COLO668 (cell line): ENCODE measurements around the gene KCNIP2.
A peak's percentile ranks its signal among the peaks of the same experiment; 100 is the strongest.

Experiments
- DNase-seq: peaks from one replicate; lab custom pipeline; 2025; ENCODE audit not compliant: unreplicated experiment; lab: John Stamatoyannopoulos, UW

The KCNIP2 gene

DNA sequence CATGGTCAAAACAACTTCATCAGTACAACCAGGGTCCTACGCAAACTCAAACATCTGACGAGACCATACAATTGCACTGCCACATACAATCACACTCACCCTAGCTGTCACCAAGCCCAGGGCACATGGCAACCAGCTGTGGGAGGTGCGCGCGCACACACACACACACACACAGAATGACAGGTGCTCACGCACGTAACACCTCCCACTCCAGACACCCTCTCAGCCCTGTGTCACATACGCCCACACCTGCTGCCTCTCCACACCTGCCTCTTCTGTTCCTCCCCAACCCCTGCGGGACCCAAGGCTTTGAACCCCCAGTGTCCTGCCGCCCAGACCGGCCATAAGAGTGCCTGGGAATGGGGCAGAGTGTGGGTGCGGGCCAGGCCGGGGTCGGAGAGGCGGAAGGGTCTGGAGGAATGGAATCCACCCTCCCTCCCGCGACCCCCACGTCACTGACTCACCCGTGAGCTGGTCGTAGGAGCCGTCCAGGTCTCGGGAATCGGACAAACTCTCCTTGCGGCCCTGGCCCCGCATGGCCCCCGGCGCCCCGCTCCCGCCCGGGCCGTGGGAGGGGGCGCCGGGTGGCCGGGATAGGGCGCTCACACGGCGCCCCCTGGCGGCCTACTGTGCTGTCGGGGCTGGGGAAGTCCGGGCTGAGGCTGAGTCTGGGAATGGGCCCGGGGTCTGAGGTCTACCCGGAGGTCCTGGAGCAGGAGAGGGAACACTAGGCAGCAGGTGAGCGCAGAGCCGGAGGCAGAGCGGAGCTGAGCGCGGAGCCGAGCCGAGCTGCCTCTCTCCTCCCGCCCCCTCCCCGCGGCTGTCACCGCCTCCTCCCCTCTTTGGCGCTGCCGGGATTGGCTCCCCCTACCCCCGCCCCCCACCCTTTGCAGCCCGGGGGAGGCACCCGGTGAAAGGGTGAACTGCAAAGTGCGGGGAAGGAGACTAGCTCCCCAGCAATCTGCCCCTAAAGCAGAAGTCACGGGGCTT lies at the start of gene KCNIP2:
TSS of gene KCNIP2 (minus strand) at position 769 of the 990 bp plus-strand sequence. CDS start at position 537, 232 bp downstream.
- peak; percentile 67 for DNase-seq

DNA sequence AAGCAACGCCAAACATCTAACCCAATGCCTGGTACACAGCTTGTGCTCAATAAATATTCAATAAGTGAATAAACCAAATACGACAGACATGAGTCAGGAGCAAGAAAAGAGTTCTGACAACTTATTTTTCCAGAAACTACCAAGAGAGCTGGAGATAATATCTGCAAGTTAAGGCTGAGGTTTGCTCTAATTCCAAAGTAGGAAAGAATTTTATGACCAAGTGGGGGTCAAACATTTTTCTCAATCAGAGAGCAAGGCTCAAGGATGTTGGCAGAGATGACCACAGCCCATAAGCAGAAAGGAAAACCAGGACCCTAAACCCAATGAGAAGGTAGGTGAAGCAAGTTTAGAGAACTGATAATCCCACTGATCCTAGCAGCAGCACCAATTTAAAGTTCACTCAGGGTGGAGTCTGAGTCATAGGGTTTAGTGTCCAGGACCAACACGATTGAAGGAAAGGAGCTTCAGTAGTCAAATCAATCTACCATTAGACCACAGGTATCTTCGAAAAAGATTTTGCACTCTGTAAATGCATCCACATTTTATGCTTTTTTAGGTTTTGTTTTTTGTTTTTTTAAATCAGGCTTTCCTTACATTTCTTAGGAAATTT lies 49.3 kb upstream of the KCNIP2 start:
- DNase-seq = no peak

DNA sequence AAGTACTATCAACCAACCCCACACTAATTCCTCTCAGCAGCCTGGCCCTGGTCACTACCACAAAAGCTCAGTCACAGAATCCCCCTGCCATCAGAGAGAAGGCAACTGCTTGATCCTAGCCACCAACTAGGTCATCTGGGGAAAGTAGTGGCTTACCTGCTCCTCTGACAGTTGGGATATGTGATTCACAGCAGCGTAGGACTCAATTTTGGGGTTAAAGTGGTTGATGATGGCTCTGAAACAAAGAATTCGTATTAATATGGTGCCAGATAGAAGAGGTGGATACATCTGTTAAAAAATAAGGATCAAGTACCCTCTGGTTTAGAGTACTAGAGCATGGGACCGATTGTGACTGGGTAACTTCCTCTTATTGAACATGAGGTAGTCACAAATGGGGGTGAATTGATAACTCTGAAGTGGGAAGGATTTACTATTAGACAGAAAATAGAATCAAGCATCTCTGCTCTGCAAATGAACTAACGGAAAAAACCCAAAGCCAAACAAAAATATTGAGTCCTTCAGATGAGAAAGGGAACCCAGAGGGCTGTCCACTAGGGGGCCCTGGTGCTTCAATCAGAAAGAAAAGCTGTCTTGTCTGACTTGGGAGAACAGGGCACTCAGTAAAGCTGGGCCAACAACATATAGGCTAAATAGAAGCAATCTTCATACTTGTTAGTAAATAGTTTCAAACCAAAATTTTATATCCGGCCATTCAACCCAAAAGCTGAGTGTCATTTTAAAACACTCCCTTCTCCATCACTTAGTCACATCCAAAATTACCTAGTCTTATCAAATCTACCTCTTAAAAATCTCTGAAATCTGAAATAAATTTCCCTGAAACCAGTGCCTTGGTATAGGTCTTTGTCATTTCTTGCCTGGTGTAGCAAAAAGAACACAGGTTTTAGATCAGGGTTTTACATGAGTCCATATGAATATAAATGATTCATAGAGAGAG lies 45.9 kb upstream of the KCNIP2 start:
- peak; percentile 56 for DNase-seq

DNA sequence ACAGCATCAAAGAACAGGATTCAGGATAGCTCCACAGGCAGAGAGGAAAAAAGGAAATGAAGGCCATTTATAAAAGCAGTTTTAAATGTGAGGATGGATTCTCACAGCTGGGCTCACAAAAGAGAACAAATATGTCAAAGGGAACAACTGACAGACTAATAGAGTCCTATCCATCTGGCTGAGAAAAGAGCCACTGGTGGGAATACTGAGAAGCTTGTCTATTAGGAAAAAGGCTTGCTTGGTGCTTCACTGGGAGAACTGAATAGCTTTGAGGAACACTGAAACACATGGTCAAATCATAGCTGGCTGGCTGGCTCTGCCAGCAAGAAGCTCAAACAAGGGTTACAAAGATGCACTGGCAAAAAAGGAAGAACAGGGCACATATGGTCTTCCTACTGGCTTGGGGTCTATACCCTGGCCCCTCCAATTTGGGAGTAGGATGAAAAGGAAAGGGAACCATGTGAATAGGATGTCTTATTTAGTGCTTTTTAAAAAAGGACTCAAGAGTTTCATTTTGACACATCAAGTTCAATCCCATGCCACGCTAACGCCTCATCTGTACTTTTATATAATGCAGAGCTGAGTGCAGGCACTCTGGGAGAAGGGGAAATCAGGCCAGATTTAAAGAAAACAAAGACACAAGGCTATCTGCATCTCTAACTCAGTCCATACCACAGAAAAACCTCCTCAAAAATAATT lies 44.8 kb upstream of the KCNIP2 start:
- no peak for DNase-seq

DNA sequence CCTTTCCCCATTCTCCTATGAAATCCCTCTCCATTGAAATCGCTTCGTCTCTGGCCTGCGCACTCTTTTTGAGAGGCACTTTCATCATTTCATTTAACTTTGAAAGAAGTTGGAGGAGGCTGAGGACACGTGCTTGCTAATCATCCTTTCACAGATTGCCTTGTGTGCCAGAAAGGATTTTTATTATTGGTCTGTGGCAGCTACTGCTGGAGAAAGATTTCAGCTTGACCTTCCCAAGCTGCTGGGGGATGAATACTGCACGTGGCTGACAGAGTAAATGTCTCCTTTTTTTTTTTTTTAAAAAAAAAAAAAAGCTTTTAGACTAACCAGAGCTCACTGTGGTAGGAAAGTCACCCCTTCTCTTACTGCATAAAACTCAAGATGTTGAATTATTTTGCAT lies 44.2 kb upstream of the KCNIP2 start:
- DNase-seq = no peak

DNA sequence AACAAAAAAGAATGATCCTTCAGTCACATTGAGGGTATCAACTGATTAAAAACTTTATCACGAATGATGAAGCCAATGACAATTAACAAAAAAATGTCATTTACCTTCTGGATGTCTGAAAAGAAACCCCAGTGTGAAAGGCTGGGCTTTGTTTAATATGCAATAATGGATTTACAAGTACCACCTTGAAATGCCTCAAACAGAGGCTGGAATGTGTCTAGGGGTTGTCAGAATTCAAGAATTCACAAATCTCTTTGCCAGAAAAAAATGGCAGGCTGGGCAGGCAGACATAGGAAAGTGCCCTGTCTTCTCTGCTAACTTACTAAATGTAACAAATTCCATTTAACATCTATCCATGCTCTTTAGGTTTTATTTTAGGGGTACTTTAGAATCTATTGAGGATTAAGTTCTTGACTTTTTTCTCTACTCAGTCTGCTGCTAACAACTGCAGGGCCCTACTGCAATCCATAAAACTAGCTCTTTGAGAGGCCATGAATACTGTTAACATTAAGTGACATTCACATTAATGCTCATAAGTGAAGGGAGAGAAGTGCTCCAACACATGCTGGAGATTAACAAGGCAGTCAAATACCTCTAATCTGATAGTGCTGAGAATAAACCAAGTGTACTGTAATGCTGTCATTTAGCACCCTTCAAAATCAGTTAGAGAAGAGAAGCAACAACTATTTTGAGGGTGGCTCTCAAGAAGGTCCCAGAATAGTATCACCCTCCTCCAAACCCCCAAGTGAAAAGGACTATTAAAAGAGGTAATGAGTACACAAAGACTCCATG lies 43.1 kb upstream of the KCNIP2 start:
- no peak for DNase-seq

DNA sequence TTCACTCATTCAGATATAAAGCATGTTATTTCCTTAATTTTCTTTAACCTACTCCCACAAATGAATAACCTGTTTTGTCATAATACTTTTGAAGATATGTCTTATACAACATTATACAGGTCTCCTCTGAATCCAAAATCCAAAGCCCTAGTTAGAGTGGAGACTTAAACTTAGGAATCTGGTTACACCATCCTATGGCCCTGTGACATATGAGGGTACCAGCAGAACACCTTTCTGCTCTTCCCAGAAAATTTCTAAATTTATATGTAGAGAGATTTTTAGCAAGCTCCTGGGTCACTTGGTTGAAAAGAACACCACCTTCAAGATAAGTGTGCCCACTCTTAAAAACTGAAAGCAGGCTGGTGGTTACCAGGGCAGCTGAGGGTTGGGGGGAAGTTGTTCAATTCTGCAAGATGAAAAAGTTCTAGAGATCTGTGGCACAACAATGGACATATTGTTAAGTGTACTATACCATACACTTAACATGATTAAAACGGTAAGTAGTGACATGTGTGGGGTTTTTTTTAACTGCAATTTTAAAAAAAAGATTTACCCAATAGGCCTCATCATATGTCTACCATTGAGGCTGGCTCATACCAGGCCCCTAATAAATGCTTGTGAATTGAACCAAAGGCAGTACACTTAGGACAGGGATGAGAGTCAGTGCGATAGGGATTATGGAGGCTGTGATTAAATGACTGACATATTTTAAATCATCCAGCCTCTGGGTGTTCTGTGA lies 37.6 kb upstream of the KCNIP2 start:
- no peak for DNase-seq

DNA sequence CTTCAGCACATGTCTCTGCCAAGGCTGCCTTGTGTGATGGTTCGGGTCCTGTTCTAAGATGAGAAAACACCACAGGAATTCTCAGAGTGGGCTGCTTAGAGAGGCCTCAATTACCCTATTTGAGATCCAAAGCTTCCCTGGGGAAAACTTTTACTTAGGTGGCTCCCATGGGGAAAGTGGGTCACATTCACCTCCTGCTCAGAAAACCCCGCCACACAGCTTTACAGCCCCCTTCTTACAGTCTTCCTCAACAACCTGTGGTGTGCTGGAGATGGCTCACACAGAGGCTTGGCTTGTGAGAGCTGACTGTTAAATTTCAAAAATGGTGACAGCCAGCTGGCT lies 36.6 kb upstream of the KCNIP2 start:
- no peak for DNase-seq

DNA sequence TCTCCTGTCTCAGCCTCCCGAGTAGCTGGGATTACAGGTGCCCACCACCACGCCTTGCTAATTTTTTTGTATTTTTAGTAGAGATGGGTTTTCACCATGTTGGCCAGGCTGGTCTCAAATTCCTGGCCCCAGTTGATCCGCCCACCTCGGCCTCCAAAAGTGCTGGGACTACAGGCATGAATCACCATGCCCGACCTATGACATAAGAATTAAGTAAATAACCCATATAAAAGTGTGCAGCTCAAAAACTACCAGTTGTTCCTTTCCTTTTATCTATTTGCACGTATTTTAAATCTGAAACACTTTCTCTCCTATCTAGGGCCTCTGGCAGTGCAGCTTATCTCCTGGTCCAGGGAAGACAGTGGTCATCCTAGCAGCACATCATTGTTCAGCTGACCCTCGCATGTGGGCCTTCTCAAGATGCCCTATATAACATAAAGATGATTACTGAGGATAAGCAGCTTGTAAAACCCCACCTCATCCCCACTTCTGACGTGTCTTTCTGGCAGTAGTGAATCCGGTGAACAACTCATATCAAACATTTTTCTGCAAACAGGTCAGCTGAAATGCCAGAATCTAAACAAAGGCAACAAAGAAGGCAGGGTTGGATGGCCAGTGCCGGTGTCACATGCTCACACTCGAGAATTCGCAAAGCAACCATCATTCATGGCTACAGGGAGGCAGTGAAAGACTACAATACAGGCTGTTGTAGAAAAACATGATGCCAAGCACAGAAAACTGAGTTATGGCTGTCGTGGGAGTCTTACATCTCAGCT lies 36.0 kb upstream of the KCNIP2 start:
- DNase-seq = no peak

DNA sequence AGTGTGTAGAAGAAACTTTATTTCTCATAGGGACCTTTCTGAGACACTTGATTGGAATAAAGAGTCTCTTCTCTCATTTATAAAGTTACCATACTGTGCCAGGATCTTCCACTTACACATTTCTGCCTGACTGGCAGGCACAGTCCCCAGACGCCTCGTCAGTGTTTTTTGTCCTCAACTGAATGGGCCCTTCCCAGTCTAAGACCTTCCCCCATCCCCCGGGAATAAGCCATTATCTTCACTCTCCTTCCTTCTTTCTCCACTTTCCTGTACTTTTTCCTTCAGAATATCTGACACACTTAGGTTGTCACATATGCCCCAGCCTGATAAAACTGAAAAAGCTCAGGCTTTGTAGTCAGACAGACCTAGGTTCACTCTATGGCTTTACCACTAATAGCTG lies 35.3 kb upstream of the KCNIP2 start:
- no peak for DNase-seq

DNA sequence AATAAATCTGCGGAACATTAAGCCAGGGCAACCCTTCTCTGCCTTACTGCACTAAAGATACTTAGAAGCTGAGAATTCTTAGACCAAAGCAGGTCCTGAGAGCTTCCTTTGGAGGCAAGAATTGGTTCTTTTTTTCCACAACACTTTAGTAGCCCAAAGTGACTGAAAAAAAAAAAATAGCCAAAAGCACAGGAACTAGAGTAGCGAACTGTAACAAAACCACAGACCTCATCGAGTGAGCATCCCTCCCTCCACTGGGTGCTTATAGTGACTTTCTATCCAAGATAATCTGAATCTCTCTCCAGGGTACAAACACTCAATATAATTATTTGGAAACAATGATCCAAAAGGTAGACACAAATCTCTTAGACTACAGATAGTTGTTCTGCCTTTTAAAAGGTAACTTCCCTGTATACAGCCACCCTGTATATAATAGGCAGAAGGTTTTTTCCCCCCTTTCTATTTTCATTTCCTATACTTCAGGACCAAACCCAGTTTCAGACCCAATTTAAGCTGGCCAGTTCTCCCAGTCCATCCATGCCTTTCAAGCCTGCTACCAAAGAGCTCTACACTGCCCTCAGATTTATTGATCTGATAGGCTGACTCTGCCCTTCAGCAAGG lies 31.6 kb upstream of the KCNIP2 start:
- DNase-seq = no peak

DNA sequence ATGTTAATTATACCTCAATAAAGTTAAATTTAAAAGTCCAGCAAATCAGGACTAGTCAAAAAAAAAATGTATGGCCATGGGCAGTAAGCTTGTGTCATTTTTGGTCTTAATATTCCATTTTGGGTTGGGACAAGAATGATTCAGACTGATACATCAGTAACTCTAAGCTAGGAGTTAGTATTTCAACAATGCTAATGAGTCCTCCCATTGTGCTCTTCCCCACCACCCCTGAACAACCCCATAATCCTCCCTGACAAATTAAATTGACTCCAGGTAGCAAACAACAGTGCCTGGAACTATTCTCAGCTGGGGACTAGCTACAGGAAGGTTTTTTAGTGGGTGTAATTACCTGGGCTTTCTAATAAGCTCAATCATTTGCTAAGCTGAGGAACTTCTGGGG lies 30.7 kb upstream of the KCNIP2 start:
- DNase-seq = no peak

DNA sequence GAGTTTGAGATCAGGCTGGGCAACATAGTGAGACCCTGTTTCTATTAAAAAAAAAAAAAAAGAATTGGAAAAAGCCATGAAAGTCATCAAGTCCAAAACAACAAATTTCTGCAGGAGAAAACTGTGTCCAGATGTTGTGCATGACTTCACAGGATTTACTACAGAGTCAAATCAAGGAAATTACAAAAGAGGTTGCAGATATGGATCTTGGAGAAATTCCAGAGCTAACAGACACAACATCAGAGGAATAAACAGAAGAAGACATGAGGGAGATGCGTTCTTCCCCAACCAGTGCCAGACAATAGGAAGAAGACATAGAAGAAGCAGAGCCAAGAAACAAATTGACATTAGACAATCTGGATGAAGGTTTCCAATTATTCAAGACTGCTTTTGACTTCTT lies 24.3 kb upstream of the KCNIP2 start:
- DNase-seq = no peak

DNA sequence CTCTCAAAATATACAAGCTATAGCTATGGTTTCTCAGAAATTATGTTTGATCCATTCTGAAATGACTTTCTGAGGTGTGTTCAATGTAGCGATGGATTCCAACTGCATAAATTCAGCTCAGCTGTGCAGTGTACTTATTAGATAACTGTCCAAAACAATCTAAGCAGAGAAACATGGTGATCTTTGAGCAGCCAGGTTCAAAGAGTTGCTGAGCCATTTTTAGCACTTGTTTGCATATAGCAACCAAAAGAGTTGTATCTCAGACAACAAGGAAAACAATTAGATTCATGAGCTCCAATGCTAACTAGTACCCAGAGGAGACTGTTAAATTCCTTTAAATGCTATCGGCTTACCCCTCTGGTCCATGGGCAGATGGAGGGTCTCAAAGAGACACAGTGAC lies 15.9 kb upstream of the KCNIP2 start:
- no peak for DNase-seq

DNA sequence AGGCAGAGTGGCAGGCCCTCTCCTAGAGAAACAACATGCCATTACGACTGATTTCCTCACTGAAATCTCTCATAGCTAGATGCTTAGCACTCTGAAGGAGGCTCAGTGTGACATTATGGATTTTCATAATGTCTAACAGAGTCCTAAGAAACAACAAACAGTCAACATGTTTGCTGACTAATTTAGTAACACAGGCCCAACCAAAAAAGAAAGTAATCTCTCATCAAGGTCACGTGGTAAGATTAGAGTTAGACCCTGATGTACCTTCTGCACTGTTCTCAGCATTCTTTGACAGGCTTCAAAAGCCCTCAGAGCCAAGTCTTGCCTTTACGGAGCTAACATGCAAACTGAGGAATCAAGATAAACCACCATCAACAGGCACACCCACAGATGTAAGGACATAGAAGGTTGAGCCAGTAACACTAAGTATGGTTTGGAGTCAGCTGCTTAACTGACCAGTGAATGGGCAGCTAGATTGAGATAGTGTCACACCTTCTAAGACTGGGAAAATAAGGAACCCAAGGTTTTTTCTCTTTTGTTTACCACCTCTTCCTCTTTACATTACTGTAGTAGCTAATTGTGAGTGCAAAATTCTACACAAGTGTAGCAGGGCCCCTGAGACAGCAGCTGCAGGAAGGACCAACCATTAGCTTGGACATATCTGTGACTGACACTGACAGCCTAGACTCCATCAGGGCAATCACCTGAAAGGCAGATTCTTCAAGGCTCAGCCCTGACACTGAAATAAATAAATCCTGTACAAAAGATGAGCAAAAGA lies 15.3 kb upstream of the KCNIP2 start:
- no peak for DNase-seq

DNA sequence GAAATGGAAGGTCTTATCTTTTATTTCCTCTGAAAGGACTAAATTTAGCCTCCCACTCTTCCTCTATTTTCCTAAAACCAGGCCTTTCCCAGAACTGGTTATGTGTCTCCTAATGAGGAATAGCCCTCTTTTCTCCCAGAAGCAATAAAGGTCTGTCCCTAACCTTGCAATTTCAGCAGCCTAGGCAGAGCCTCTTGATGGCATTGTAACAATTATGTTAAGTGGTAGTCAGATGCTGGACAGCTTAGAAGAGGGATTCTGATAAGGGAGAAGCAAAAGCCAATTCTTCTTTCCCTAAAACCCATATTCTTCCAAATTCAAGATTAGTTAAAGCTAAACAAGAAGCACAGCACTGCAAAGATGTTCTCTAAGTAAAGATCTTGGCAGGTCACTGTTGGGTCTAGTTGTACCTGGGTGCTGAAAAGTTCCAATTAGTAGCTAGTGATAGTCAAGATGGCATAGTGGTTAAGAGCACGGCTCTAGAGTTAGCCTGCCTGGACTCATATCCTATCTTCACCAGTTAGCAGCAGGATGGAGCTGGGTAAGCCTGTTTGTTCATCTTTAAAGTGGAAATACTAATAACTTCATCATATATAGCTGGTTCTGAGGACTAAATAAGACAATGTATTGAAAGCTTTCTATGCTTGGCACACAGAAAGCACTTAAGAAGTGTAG lies 14.3 kb upstream of the KCNIP2 start:
- DNase-seq = no peak

DNA sequence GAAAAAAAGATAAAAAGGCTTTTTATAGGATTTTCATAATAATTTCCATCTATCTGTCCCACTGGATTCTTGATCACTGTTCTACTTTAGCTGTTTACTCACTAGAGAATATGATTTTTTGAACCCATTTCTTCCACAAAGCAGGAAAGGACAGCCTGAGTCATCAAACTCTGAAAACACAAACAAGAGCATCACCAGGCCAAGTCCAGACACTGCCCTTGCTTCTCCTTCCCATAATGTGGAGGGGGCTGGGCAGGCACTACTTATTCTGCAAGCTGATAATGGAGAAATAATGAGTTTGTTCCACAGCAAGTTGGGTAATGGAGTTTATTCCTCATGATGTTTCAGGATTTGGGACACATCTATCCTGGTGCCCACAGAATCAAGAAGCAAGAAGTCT lies 13.0 kb upstream of the KCNIP2 start:
- no peak for DNase-seq
